SK-N-MC (cell line): ENCODE data around the gene WDR7.

Source experiments
- DNase-seq: peaks from one replicate; pipeline ENCODE4 v3.0.0-alpha.2; 2011; ENCODE audit warnings: low read depth, low spot score
- H3K27ac ChIP-seq: fragments of 200-600 bp; sonication (generic); 2 replicates; pipeline ENCODE4 v1.5.1; 2016; ENCODE audit warnings: mixed run types
- H3K36me3 ChIP-seq: fragments of 200-600 bp; sonication (generic); 2 replicates; pipeline ENCODE4 v1.6.1; 2017; ENCODE audit warnings: antibody characterized with exemption, low read length, mixed read lengths; ENCODE audit not compliant: insufficient read depth
- H3K4me3 ChIP-seq: fragments of 200-600 bp; sonication (generic); 2 replicates; pipeline ENCODE4 v1.5.1; 2016
- H3K9ac ChIP-seq: fragments of 200-600 bp; sonication (generic); 2 replicates; pipeline ENCODE4 v1.8.0; 2017; ENCODE audit warnings: mixed run types, mixed read lengths; ENCODE audit not compliant: insufficient read length
- H3K9me3 ChIP-seq: fragments of 200-600 bp; sonication (generic); 2 replicates; pipeline ENCODE4 v1.6.1; 2017; ENCODE audit warnings: low read depth, mild to moderate bottlenecking, antibody characterized with exemption, low read length, moderate library complexity, mixed read lengths
- EZH2 ChIP-seq: fragments of 200-600 bp; sonication (generic); IDR thresholded peaks from one replicate; pipeline ENCODE4 v1.6.1; 2017; ENCODE audit warnings: antibody characterized with exemption
- FOXP2 ChIP-seq: optimal IDR thresholded peaks from 2 replicates; pipeline ENCODE3; 2011; ENCODE audit warnings: mild to moderate bottlenecking, moderate library complexity; ENCODE audit not compliant: insufficient read depth; ENCODE audit errors: extremely low read length, control extremely low read depth
- POLR2AphosphoS5 ChIP-seq: IDR thresholded peaks from 2 replicates; pipeline ENCODE4 v1.6.1; 2012; ENCODE audit warnings: mild to moderate bottlenecking, low read depth, low read length, borderline replicate concordance

Gene WDR7

DNA sequence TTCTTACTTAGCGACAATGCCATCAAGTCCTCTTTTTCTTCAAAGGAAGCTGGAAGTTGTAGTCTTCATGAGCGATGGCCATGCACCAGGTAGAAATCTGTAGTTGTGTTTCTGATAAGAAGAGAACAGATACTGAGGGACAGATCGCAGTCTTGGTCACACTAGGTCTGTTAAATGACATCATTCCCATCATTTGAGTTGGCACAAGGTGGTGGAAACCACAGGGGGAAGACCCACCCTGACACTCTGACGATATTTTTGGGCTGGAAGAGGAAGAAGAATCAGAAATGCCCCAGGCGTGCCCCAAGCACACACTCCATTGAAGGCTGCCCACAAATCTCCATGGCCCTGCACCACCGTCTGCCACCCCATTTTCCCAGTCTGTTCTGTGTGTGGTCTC, 406.7 kb downstream of the WDR7 start:
- Histone ChIP-seq H3K4me3 (no peak overlapping the region), H3K36me3 (no peaks in the 10 kb centered on the region), H3K27ac (no peak overlapping the region), H3K9ac (no peak overlapping the region), H3K9me3 (no peaks in the 10 kb centered on the region)
- TF ChIP-seq FOXP2 (no peak), EZH2 (no peak), POLR2AphosphoS5 (no peak)
- no peak for DNase-seq

DNA sequence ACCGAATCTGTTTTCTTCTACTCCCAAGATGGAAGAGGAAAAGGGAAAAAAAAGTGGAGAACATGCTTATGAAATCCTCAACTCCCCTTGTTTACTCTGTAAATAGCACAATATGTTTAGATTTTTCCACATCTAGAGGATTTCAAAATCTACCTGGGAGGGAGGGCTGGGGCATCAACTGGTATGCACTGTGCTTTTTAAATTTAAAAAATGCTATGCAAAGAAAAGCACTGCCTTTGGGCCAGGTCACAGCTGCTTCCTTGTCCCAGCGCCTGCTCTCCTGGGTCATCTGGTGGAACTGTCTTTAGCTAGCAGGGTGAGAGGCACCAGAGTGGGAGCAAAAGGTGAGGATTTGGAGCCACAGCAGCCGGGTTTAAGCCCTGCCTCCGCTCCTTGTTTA, 407.6 kb downstream of the WDR7 start:
- no peak for DNase-seq
- Histone ChIP-seq H3K27ac (no peak overlapping the region), H3K9me3 (no peaks in the 10 kb centered on the region), H3K4me3 (no peak overlapping the region), H3K9ac (no peak overlapping the region), H3K36me3 (no peaks in the 10 kb centered on the region)
- TF ChIP-seq POLR2AphosphoS5, result no peak

- H3K27ac ChIP-seq, result no peak overlapping the region
- no peak overlapping the region for H3K9ac ChIP-seq
- TF ChIP-seq POLR2AphosphoS5, result no peak
- no peak for DNase-seq
- H3K9me3 ChIP-seq, result no peaks in the 10 kb centered on the region
- no peak overlapping the region for H3K4me3 ChIP-seq
- H3K36me3 ChIP-seq, result no peaks in the 10 kb centered on the region
Measured at GRCh38 chr18:57059366-57059765, 408.2 kb downstream of the WDR7 start.

DNA sequence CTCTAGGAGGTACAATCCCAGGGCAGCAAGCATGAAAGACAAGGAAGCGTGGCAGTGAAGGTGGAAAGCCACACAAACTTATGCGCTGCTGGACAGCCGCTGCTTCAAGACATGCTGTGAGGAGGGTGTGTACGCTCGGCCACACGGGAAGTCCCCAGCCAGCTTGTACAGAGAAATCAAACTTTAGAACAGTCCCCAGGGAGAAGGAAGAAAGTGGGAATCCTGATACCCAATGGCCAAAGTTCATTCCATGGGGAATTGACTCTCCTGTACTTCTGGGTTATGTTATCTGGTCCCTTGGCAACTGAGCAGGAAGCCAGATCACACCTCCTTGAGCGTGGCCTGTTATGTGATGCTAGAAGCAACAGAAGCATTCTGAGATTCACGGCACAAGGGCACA, 409.7 kb downstream of the WDR7 start:
- no peaks in the 10 kb centered on the region for H3K36me3 ChIP-seq
- no peak for DNase-seq
- H3K4me3 ChIP-seq, result no peak overlapping the region
- no peak overlapping the region for H3K27ac ChIP-seq
- TF ChIP-seq FOXP2, result no peak
- no peak for TF ChIP-seq POLR2AphosphoS5
- TF ChIP-seq EZH2, result no peak
- no peak overlapping the region for H3K9ac ChIP-seq
- no peaks in the 10 kb centered on the region for H3K9me3 ChIP-seq

- no peaks in the 10 kb centered on the region for H3K9me3 ChIP-seq
- no peak overlapping the region for H3K27ac ChIP-seq
- TF ChIP-seq EZH2 (no peak), FOXP2 (no peak), POLR2AphosphoS5 (no peak)
- no peak overlapping the region for H3K4me3 ChIP-seq
- no peaks in the 10 kb centered on the region for H3K36me3 ChIP-seq
- H3K9ac ChIP-seq, result no peak overlapping the region
- no peak for DNase-seq
Measured at GRCh38 chr18:57062178-57062577, 411.0 kb downstream of the WDR7 start.

DNA sequence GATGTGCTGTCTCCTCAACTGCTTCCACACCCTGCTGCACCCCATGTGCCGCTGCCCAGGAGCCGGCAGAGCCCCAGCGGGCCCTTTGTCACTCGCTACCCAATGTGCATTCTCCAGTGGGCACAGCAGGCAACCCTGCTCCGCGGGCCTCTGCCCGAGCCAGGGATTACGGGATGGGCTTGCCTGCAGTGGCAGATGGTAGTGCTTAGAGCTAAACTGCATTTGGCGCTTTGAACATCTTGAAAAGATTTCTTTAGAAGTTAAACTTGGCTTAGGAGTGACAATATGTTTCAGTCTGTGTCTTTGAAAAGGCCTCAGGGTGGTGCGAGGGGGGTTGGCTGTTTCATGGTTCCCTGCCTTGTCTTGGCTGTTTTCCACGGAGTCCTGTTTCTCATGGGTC, 411.7 kb downstream of the WDR7 start:
- H3K4me3 ChIP-seq, result no peak overlapping the region
- no peaks in the 10 kb centered on the region for H3K9me3 ChIP-seq
- DNase-seq, result no peak
- no peak overlapping the region for H3K9ac ChIP-seq
- no peak overlapping the region for H3K27ac ChIP-seq
- TF ChIP-seq FOXP2 (no peak), EZH2 (no peak), POLR2AphosphoS5 (no peak)
- H3K36me3 ChIP-seq, result no peaks in the 10 kb centered on the region

GRCh38 chr18:57063601-57064103, 412.5 kb downstream of the WDR7 start:
- TF ChIP-seq EZH2 (no peak), POLR2AphosphoS5 (no peak), FOXP2 (no peak)

GRCh38 chr18:57073501-57074187, 422.5 kb downstream of the WDR7 start:
- H3K9me3 ChIP-seq, result no peaks in the 10 kb centered on the region
- no peak overlapping the region for H3K27ac ChIP-seq
- H3K36me3 ChIP-seq, result no peaks in the 10 kb centered on the region
- no peak for DNase-seq
- no peak for TF ChIP-seq EZH2
- TF ChIP-seq POLR2AphosphoS5, result no peak
- no peak for TF ChIP-seq FOXP2
- H3K4me3 ChIP-seq, result no peak overlapping the region
- no peak overlapping the region for H3K9ac ChIP-seq

More at GRCh38 chr18:57063601-57064103, 412.5 kb downstream of the WDR7 start:
- H3K27ac ChIP-seq, result no peak overlapping the region
- H3K36me3 ChIP-seq, result no peaks in the 10 kb centered on the region
- H3K9me3 ChIP-seq, result no peaks in the 10 kb centered on the region
- no peak overlapping the region for H3K4me3 ChIP-seq
- no peak overlapping the region for H3K9ac ChIP-seq
- no peak for DNase-seq

- DNase-seq, result no peak
- no peaks in the 10 kb centered on the region for H3K9me3 ChIP-seq
- TF ChIP-seq POLR2AphosphoS5 (no peak), EZH2 (no peak), FOXP2 (no peak)
- H3K9ac ChIP-seq, result no peak overlapping the region
- no peaks in the 10 kb centered on the region for H3K36me3 ChIP-seq
- H3K4me3 ChIP-seq, result no peak overlapping the region
- no peak overlapping the region for H3K27ac ChIP-seq
Measured at GRCh38 chr18:57075716-57076400, 424.7 kb downstream of the WDR7 start.
